GM18873 (cell line): ENCODE results near the gene MED1.
A peak's percentile ranks its signal among the peaks of the same experiment; 100 is the strongest.
"Not testable (repeated sequence)": the region's sequence is repeated elsewhere in the genome, so short reads cannot be mapped to it uniquely, and the experiment has no call there.

Experiments used
- ATAC-seq: cut with Tn5 transposase; IDR thresholded peaks from one replicate; pipeline ENCODE4 v1.9.1; 2021; ENCODE audit warnings: mild to moderate bottlenecking, moderate library complexity, moderate number of reproducible peaks; ENCODE audit not compliant: unreplicated experiment, low FRiP score

MED1 gene, protein sequence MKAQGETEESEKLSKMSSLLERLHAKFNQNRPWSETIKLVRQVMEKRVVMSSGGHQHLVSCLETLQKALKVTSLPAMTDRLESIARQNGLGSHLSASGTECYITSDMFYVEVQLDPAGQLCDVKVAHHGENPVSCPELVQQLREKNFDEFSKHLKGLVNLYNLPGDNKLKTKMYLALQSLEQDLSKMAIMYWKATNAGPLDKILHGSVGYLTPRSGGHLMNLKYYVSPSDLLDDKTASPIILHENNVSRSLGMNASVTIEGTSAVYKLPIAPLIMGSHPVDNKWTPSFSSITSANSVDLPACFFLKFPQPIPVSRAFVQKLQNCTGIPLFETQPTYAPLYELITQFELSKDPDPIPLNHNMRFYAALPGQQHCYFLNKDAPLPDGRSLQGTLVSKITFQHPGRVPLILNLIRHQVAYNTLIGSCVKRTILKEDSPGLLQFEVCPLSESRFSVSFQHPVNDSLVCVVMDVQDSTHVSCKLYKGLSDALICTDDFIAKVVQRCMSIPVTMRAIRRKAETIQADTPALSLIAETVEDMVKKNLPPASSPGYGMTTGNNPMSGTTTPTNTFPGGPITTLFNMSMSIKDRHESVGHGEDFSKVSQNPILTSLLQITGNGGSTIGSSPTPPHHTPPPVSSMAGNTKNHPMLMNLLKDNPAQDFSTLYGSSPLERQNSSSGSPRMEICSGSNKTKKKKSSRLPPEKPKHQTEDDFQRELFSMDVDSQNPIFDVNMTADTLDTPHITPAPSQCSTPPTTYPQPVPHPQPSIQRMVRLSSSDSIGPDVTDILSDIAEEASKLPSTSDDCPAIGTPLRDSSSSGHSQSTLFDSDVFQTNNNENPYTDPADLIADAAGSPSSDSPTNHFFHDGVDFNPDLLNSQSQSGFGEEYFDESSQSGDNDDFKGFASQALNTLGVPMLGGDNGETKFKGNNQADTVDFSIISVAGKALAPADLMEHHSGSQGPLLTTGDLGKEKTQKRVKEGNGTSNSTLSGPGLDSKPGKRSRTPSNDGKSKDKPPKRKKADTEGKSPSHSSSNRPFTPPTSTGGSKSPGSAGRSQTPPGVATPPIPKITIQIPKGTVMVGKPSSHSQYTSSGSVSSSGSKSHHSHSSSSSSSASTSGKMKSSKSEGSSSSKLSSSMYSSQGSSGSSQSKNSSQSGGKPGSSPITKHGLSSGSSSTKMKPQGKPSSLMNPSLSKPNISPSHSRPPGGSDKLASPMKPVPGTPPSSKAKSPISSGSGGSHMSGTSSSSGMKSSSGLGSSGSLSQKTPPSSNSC (N-terminal part only)

DNA sequence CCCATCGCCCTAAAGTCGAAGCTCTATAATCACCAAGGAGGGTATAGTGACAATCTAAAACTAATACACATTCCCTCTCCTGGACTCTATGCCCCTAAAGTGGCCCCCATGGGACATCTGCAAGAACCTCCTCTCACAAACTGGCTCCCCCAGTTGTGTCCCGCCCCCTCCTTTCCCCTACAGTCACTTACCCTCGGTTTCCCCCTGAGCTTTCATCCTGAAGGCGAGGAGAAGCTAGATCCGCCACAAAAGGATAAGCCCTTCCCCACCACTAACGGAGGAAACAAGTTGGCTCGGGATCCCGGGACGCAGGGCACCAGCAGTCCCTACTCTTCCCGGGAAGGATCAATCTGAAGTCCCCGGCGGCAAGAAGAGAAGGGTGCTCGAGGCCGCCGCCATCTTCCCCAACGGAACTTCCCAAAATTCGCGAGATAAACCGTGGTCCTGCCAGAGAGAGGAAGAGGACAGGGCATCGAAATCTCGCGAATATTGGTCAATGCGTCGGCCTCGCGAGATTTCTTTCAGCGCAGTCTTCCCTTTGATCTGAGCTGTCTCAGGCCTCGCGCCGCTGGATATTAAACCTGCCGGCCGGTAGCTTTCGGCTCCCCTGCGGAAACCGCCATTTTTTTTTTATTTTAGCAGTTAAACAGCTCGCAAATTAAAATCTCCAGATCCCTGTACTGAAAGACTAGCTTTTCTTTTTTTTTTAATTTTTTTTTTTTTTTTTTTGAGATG, at the start of gene MED1:
TSS of gene MED1 (minus strand) at position 417 of the 735 bp plus-strand sequence. CDS start at position 216, 201 bp downstream.
- ATAC-seq, result peak; percentile 87

DNA sequence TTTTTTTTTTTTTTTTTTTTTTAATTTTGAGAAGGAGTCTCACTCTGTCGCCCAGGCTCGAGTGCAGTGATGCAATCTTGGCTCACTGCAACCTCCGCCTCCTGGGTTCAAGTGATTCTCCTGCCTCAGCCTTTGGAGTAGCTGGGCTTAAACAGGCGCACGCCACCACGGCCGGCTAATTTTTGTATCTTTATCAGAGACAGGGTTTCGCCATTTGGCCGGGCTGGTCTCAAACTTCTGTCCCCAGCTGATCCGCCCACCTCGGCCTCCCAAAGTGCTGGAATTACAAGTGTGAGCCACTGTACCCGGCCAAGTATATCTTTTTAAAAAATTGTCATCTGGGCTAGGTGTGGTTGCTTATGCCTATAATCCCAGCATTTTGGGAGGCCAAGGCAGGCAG, 45.9 kb upstream of the MED1 start:
- not testable (repeated sequence) for ATAC-seq

DNA sequence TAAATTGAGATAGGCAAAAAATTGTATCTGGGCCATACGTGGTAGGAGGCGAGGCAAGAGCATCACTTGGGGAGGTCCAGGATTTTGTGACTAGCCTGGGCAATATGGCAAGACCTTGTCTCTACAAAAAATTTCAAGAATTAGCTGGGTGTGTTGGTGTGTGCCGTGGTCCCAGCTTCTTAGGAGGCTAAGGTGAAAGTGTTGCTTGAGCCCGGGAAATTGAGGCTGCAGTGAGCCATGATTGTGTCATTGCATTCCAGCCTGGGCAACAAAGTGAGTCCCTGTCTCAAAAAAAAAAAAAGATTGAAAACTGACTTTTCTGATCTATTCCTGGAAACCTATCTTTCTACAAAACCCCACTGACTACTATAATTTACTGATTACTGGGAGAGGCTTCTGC, 36.9 kb upstream of the MED1 start:
- no peak for ATAC-seq

DNA sequence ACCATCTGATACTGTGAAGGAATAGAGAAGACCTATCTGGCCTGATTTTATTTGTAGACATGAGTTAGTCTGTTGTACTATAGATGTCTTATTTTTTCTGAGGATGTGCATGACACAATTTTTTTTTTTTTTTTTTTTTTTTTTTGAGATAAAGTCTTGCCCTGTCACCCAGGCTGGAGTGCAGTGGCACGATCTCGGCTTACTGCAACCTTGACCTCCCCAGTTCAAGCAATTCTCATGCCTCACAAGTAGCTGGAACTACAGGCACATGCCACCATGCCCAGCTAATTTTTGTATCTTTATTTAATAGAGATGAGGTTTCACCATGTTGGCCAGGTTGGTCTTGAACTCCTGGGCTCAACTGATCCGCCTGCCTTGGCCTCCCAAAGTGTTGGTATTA, 36.4 kb upstream of the MED1 start:
- ATAC-seq, result not testable (repeated sequence)

DNA sequence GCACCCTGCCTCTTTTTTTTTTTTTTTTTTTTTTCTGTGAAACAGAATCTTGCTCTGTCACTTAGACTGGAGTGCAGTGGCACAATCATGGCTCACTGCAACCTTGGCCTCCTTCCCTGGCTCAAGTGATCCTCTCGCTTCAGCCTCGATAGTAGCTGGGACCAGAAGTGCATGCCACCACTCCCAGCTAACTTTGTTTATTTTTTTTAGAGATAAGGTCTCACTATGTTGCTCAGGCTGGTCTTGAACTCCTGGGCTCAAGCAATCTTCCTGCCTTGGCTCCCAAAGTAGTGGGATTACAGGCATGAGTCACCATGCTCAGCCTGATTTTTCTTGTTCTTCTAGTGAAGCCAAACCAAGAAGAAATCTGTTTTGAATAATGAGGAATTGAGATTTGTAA, 35.2 kb upstream of the MED1 start:
- no peak for ATAC-seq

DNA sequence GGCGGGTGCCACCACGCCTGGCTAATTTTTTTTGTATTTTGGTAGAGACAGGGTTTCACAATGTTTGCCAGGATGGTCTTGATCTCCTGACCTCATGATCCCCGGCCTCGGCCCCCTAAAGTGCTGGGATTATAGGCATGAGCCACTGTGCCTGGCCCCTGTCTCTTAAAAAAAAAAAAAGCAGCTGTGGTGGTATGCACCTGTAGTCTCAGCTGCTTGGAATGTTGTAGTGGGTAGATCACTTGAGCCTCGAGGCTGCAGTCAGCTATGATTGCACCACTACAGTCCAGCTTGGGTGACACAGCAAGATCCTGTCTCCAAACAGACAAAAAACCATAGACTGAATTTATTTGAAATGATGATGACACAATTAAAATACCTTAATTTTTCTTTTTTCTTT, 34.5 kb upstream of the MED1 start:
- no peak for ATAC-seq

DNA sequence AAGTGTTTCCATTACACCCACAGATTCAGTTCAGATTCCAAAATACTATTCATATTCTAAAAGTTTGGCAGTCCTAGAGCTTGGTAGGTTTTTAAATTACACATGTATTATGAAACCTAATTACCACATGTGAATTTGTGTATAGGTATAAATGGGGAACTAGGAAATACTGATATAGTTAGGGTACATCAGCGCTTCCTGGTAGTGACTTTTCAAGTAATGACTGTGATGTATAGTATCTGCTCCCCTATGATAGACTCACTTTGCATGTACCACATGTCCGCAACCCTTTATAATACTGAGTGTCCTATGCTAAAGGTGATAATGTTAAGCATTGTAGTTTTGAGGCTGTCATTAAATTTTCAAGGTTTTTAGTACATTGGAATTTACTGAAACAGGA, 33.1 kb upstream of the MED1 start:
- ATAC-seq, result no peak

DNA sequence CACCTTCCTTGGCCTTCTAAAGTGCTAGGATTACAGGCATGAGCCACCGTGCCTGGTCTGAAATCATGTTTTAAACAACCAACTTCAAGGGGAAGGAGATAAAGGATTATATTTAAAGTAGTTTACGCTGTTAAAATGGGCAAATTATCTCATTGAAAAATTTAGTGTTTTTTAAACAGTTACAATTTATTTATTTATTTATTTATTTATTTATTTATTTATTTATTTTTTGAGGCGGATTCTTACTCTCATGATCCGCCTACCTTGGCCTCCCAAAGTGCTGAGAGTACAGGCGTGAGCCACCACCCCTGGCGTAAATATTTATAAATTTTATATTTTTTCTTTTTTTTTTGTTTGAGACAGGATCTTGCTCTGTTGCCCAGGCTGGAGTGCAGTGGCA, 32.4 kb upstream of the MED1 start:
- no peak for ATAC-seq

DNA sequence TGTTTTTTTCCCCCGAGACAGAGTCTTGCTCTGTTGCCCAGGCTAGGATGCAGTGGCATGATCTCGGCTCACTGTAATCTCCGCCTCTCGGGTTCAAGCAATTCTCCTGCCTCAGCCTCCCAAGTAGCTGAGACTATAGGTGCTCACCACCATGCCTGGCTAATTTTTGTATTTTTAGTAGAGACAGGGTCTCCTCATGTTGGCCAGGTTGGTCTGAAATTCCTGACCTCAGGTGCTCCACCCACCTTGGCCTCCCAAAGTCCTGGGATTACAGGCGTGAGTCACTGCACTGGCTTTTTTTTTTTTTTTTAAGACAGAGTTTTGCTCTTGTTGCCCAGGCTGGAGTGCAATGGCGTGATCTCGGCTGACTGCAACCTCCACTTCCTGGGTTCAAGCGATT, 28.6 kb upstream of the MED1 start:
- ATAC-seq, result not testable (repeated sequence)

DNA sequence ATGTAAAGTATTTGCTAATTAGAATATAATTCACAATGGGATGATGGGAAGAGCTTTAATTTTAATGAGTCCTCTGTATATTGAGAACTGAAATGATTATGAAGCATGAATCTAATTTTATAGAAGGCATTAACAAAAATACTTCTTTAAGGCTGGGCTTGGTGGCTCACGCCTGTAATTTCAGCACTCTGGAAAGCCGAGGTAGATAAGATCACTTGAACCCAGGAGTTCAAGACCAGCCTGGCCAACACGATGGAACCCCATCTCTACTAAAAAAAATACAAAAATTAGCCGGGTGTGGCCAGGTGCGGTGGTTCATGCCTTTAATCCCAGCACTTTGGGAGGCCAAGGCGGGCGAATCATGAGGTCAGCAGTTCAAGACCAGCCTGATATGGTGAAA, 22.2 kb upstream of the MED1 start:
- ATAC-seq, result no peak

DNA sequence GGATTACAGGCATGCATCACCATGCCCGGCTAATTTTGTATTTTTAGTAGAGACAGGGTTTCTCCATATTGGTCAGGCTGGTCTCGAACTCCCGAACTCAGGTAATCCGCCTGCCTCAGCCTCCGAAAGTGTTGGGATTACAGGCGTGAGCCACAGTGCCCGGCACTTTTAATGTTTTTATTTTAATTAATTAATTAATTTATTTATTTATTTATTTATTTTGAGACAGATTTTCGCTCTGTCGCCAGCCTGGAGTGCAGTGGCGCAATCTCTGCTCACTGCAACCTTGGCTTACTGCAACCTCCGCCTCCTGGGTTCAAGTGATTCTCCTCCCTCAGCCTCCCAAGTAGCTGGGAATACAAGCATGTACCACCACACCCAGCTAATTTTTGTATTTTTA, 17.5 kb upstream of the MED1 start:
- not testable (repeated sequence) for ATAC-seq

DNA sequence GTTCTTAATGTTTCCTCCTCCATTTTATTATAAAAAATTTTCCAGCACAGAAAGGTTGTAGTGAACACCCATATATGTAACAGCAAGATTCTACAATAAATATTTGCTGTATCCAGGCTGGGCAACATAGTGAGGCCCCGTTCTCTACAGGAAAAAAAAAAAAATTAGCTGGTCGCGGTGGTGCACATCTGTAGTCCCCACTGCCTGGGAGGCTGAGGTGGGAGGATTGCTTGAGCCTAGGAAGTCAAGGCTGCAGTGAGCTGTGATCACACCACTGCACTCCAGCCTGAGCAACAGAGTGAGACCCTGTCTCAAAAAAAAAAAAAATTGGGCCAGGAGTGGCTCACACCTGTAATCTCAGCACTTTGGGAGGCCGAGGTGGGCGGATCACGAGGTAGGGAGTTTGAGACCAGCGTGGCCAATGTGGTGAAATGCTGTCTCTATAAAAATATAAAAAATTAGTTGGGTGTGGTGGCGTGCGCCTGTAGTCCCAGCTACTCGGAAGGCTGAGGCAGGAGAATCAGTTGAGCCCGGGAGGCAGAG, 13.6 kb upstream of the MED1 start:
- ATAC-seq, result not testable (repeated sequence)

DNA sequence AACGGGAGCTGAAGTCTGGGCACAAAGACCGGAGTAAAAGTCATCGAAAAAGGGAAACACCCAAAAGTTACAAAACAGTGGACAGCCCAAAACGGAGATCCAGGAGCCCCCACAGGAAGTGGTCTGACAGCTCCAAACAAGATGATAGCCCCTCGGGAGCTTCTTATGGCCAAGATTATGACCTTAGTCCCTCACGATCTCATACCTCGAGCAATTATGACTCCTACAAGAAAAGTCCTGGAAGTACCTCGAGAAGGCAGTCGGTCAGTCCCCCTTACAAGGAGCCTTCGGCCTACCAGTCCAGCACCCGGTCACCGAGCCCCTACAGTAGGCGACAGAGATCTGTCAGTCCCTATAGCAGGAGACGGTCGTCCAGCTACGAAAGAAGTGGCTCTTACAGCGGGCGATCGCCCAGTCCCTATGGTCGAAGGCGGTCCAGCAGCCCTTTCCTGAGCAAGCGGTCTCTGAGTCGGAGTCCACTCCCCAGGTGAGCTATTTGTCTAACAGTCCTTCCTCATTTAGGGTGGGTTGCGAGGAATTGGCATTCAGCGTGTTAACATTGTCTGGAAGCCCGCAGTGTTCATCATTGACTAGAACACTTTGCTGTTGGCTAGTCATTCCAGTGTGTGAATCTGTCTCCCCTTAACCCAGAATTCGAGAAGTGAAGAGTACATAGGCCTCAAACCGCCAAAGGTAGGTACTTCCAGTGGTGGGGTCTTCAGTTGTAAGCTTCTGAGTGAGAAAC, 11.7 kb upstream of the MED1 start:
- no peak for ATAC-seq

DNA sequence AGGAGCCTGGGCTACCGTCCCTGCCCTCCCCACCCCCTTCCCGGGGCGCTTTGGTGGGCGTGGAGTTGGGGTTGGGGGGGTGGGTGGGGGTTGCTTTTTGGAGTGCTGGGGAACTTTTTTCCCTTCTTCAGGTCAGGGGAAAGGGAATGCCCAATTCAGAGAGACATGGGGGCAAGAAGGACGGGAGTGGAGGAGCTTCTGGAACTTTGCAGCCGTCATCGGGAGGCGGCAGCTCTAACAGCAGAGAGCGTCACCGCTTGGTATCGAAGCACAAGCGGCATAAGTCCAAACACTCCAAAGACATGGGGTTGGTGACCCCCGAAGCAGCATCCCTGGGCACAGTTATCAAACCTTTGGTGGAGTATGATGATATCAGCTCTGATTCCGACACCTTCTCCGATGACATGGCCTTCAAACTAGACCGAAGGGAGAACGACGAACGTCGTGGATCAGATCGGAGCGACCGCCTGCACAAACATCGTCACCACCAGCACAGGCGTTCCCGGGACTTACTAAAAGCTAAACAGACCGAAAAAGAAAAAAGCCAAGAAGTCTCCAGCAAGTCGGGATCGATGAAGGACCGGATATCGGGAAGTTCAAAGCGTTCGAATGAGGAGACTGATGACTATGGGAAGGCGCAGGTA, 11.0 kb upstream of the MED1 start:
- ATAC-seq, result no peak

DNA sequence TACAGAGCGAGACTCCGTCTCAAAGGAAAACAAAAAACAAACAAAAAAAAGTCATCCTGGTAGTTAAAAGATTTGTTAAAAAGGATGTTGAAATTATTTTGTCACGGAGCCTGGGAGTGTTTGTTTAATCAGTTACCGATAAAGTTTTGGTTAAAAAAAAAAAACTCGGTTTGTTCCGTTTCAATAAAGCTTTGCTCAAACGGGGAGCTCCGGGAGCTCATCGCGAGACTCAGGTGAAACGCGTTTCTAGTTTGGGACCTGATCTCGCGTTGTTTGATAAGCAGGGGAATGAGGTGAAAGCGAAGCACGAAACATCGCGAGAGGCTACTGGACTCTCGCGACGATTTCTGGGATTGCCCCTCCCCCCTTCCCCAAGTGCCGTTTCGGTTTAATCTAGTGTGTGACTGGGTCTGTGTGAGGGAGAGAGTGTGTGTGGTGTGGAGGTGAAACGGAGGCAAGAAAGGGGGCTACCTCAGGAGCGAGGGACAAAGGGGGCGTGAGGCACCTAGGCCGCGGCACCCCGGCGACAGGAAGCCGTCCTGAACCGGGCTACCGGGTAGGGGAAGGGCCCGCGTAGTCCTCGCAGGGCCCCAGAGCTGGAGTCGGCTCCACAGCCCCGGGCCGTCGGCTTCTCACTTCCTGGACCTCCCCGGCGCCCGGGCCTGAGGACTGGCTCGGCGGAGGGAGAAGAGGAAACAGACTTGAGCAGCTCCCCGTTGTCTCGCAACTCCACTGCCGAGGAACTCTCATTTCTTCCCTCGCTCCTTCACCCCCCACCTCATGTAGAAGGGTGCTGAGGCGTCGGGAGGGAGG, 10.3 kb upstream of the MED1 start, which contains the start of gene CDK12:
TSS of gene CDK12 (plus strand) at position 374 of the 813 bp plus-strand sequence. CDS start 586 bp downstream, outside the sequence.
- peak; percentile 54 for ATAC-seq

DNA sequence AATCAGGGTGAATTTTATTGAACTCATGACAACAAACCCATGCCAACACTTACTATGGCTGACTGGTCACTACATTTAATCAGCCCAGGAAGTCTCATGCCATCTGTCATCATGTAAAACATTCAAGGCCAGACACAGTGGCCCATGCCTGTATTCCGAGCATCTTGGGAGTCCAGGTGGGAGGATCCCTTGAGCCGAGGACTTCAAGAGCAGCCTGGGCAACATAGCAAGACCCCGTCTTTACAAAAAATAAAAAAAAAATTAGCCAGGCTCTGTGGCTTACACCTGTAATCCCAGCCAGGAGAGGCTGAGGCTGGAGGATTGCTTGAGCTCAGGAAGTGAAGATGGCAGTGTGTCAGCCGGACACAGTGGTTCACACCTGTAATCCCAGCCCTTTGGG, 4.9 kb upstream of the MED1 start:
- ATAC-seq, result no peak

DNA sequence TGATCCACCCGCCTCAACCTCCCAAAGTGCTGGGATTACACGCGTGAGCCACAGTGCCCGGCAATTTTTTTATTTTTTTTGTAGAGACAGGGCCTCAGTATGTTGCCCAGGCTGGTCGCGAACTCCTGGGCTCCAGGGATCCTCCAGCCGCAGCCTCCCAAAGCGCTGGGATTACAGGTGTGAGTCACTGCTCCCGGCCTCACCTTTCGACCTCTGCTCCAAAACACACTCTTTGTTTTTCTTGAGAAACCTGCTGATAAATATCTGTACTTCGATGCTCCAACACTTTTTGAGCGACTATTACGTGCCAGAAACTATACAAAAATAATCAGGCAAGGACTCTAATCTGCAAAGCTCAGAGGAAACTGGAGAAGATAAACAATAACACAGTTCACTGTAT, 1.0 kb downstream of the MED1 start:
- ATAC-seq, result no peak

DNA sequence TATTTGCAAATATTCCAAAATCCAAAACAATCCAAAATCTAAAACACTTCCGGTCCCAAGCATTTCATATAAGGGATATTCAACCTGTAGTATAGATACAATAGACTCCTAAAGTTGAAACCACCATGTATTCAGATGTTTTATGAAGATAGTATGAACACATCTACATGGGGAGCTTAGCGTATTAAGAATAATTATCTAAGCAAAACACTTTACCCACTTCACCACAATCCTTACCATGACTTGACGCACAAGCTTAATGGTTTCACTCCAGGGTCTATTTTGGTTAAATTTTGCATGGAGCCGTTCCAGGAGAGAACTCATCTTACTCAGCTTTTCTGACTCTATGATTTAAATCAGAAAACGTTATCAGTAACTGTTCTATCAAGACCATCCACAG, 3.5 kb downstream of the MED1 start:
- no peak for ATAC-seq
